Right lobe of liver (tissue), 6 donors: ENCODE measurements around the gene TAC4. TPM values are rescaled to one million over a fixed set of nuclear protein-coding genes. Genes with fewer than 3 reads are reported as not detected.

Experiments
- ATAC-seq, 4 donors: fragments of 200-7000 bp; cut with Tn5 transposase; one replicate each; pipeline ENCODE4 v1.9.1; 2020; ENCODE audit warnings: mild to moderate bottlenecking in 4 of 4, moderate library complexity in 4 of 4
- DNase-seq, 3 donors: peaks; one replicate each; pipeline ENCODE4 v3.0.0-alpha.2; 2020
- H3K27ac ChIP-seq, 3 donors: fragments of 200-600 bp; one replicate each; pipeline ENCODE4 v1.8.0; 2022
- H3K27me3 ChIP-seq, 2 donors: fragments of 200-600 bp; one replicate each; pipeline ENCODE4 v1.8.0; 2022
- H3K36me3 ChIP-seq, 4 donors: fragments of 200-600 bp; sonication (generic) in 1 of 4; one replicate each; pipeline versions ENCODE4 v1.5.1 to v1.8.0; 2017 to 2022; ENCODE audit warnings: control low read depth in 1 of 4
- H3K4me1 ChIP-seq, 4 donors: fragments of 200-600 bp; sonication (generic) in 1 of 4; one replicate each; pipeline versions ENCODE4 v1.5.1 to v1.8.0; 2017 to 2022; ENCODE audit warnings: control low read depth in 1 of 4
- H3K4me3 ChIP-seq, 3 donors: fragments of 200-600 bp; one replicate each; pipeline ENCODE4 v1.8.0; 2022
- H3K9me3 ChIP-seq, 4 donors: fragments of 200-600 bp; sonication (generic) in 1 of 4; one replicate each; pipeline versions ENCODE4 v1.5.1 to v1.8.0; 2017 to 2022; ENCODE audit warnings: control low read depth in 1 of 4
- CTCF ChIP-seq, 4 donors: fragments of 200-600 bp in 3 of 4; fragments of 450-650 bp in 1 of 4; IDR thresholded peaks; one replicate each; pipeline versions ENCODE4 v1.5.1 to v1.8.0; 2016 to 2022; ENCODE audit warnings: antibody characterized with exemption in 4 of 4, mild to moderate bottlenecking in 2 of 4
- POLR2A ChIP-seq: fragments of 450-650 bp; IDR thresholded peaks from one replicate; pipeline ENCODE4 v1.6.1; 2017; ENCODE audit warnings: antibody characterized with exemption, mild to moderate bottlenecking
- WGBS: methylation state at CpG from one replicate; pipeline ENCODE4 v1.1.6; 2018; ENCODE audit warnings: low coverage, low lambda C conversion rate; ENCODE audit not compliant: insufficient coverage; ENCODE audit errors: missing lambda C conversion rate; 5-methylcytosine and 5-hydroxymethylcytosine counted together
- intact Hi-C, 2 donors: fragments of 100-400 bp; cut with DNase I; formaldehyde crosslinking; loops; one replicate each; pipeline versions ENCODE4 v1.11.2 to v1.14.1; 2022
- total RNA-seq, 6 experiments: library from RNA; depleted of rRNA in 2 of 6; stranded (reverse); fragments of >200 nt in 2 of 6; fragmentation: NEBNext Ultra II Directional in 3 of 6; extraction: Animal tissue kit (Norgen Biotek cat#: 25700) in 3 of 6; gene quantifications; one replicate each; pipeline versions ENCODE4 v1.1.0 to v1.2.4, GENCODE V29; 2016 to 2023
- donor health status: DM: no; HTN: yes; CAD: no.
- donor health status: DM: no; HTN: no; CAD: no.
- donor health status: DM: no; HTN: no; CAD: no.
- donor health status: DM: no; HTN: yes; CAD: no.
- donor health status: DM: no; HTN: yes; CAD: no.

TAC4 gene
- total RNA-seq, 6 experiments from 2014 or later = not detected

GRCh38 chr17:49822829-49823228, 25.0 kb downstream of the TAC4 start:
- ATAC-seq (no peak), DNase-seq (no peak)
- Histone ChIP-seq H3K36me3 (peaks cover 22 to 80% (median 35%) of the 10 kb centered on the region in 4 donors), H3K9me3 (no peaks in the 10 kb centered on the region), H3K4me3 (no peak overlapping the region), H3K4me1 (no peaks in the 10 kb centered on the region), H3K27me3 (no peaks in the 10 kb centered on the region), H3K27ac (no peak overlapping the region)
- 75% methylated on average over 2 of the region's 2 CpGs for WGBS
- intact Hi-C loops = no loop called here
- TF ChIP-seq POLR2A = no peak

GRCh38 chr17:49821916-49822315, 26.0 kb downstream of the TAC4 start:
- no peaks in the 10 kb centered on the region for H3K27me3 ChIP-seq
- H3K27ac ChIP-seq = no peak overlapping the region
- peaks cover 19 to 81% (median 35%) of the 10 kb centered on the region in 4 donors for H3K36me3 ChIP-seq
- no peak for DNase-seq
- no peaks in the 10 kb centered on the region for H3K9me3 ChIP-seq
- 91% methylated on average over 1 of the region's 1 CpG for WGBS
- no peaks in the 10 kb centered on the region for H3K4me1 ChIP-seq
- intact Hi-C loops = no loop called here
- no peak overlapping the region for H3K4me3 ChIP-seq
- ATAC-seq = no peak
- TF ChIP-seq CTCF (IDR thresholded peaks at IDR 0.05) (no peak), POLR2A (no peak)

GRCh38 chr17:49821466-49821865, 26.4 kb downstream of the TAC4 start:
- Histone ChIP-seq H3K4me3 (no peak overlapping the region), H3K4me1 (no peaks in the 10 kb centered on the region), H3K27ac (no peak overlapping the region), H3K36me3 (peaks cover 14 to 81% (median 32%) of the 10 kb centered on the region in 4 donors), H3K27me3 (no peaks in the 10 kb centered on the region), H3K9me3 (no peaks in the 10 kb centered on the region)
- TF ChIP-seq CTCF (IDR thresholded peaks at IDR 0.05) = no peak
- no peak for TF ChIP-seq POLR2A
- DNase-seq (no peak), ATAC-seq (no peak)
- WGBS = 83% methylated on average over 2 of the region's 2 CpGs
- intact Hi-C loops = no loop called here

- no peak for DNase-seq
- H3K4me3 ChIP-seq = no peak overlapping the region
- TF ChIP-seq CTCF (IDR thresholded peaks at IDR 0.05) (no peak), POLR2A (no peak)
- no peak for ATAC-seq
- no peaks in the 10 kb centered on the region for H3K27me3 ChIP-seq
- no peak overlapping the region for H3K27ac ChIP-seq
- H3K9me3 ChIP-seq = no peaks in the 10 kb centered on the region
- peaks cover 12 to 81% (median 32%) of the 10 kb centered on the region in 4 donors for H3K36me3 ChIP-seq
- intact Hi-C loops = no loop called here
- no peaks in the 10 kb centered on the region for H3K4me1 ChIP-seq
- 79% methylated on average over 1 of the region's 1 CpG for WGBS
Measured at GRCh38 chr17:49820773-49821172, 27.1 kb downstream of the TAC4 start.

GRCh38 chr17:49819651-49820050, 28.2 kb downstream of the TAC4 start:
- H3K4me1 ChIP-seq = no peaks in the 10 kb centered on the region
- H3K36me3 ChIP-seq = peaks cover 7 to 81% (median 37%) of the 10 kb centered on the region in 4 donors
- H3K9me3 ChIP-seq = no peaks in the 10 kb centered on the region
- no peak for TF ChIP-seq CTCF (IDR thresholded peaks at IDR 0.05)
- TF ChIP-seq POLR2A = no peak
- no peaks in the 10 kb centered on the region for H3K27me3 ChIP-seq
- WGBS = 92% methylated on average over 2 of the region's 2 CpGs
- no peak for ATAC-seq
- no peak overlapping the region for H3K4me3 ChIP-seq
- intact Hi-C loops = no loop called here
- H3K27ac ChIP-seq = no peak overlapping the region
- no peak for DNase-seq
